HepG2 (cell line): ENCODE data around the gene AKAP7. TPM values are rescaled to one million over a fixed set of nuclear protein-coding genes. Genes with fewer than 3 reads are reported as not detected.

ENCODE experiments used
- DMTF1 ChIP-seq: sonication (generic); formaldehyde crosslinking; IDR thresholded peaks from 2 replicates; pipeline ENCODE4 v1.4.0; 2020; ENCODE audit warnings: mild to moderate bottlenecking, missing genetic modification reagents
- EZH2 ChIP-seq: conservative IDR thresholded peaks from 2 replicates; pipeline ENCODE4 v1.6.1; 2012; ENCODE audit warnings: mild to moderate bottlenecking, low read depth, low read length, moderate library complexity
- FOSL1 ChIP-seq: sonication (generic); formaldehyde crosslinking; IDR thresholded peaks from 2 replicates; pipeline ENCODE4 v1.9.0; 2021; ENCODE audit warnings: missing genetic modification reagents, borderline replicate concordance
- GABPA ChIP-seq, 2 experiments: IDR thresholded peaks; 2 replicates each; pipeline ENCODE4 v1.6.1; 2011 to 2016; ENCODE audit warnings: low read depth in 2 of 2, low read length in 1 of 2, missing biosample characterization in 1 of 2, missing genetic modification characterization in 1 of 2
- HOXA7 ChIP-seq: sonication (generic); formaldehyde crosslinking; IDR thresholded peaks from 2 replicates; pipeline ENCODE4 v1.8.1; 2022; ENCODE audit warnings: mild to moderate bottlenecking, missing genetic modification reagents, moderate library complexity
- JDP2 ChIP-seq: sonication (generic); formaldehyde crosslinking; IDR thresholded peaks from 2 replicates; pipeline ENCODE4 v1.8.1; 2022; ENCODE audit warnings: missing genetic modification reagents, borderline replicate concordance
- KDM6A ChIP-seq: IDR thresholded peaks from 2 replicates; pipeline ENCODE4 v1.6.1; 2016; ENCODE audit warnings: low read depth
- MTF2 ChIP-seq: sonication (generic); formaldehyde crosslinking; IDR thresholded peaks from 2 replicates; pipeline ENCODE4 v1.5.0; 2020; ENCODE audit warnings: missing genetic modification reagents, borderline replicate concordance
- MYNN ChIP-seq: sonication (generic); formaldehyde crosslinking; IDR thresholded peaks from 2 replicates; pipeline ENCODE4 v1.4.0; 2020; ENCODE audit warnings: mild to moderate bottlenecking, low read depth, missing genetic modification reagents
- MYPOP ChIP-seq: sonication (generic); formaldehyde crosslinking; IDR thresholded peaks from 2 replicates; pipeline ENCODE4 v1.8.1; 2023; ENCODE audit warnings: mild to moderate bottlenecking, moderate library complexity, missing genetic modification reagents
- NPAS2 ChIP-seq: sonication (generic); formaldehyde crosslinking; IDR thresholded peaks from 2 replicates; pipeline ENCODE4 v1.8.0; 2022; ENCODE audit warnings: mild to moderate bottlenecking, missing genetic modification reagents, borderline replicate concordance
- PCBP2 ChIP-seq: fragments of 200-400 bp; formaldehyde crosslinking; optimal IDR thresholded peaks from 2 replicates; pipeline ENCODE3; 2018; ENCODE audit warnings: low read length, low read depth; ENCODE audit not compliant: poor library complexity, severe bottlenecking
- PRPF4 ChIP-seq: fragments of 200-400 bp; formaldehyde crosslinking; IDR thresholded peaks from 2 replicates; pipeline ENCODE4 v1.6.1; 2016; ENCODE audit warnings: low read length, low read depth; ENCODE audit not compliant: poor library complexity, severe bottlenecking
- PTBP1 ChIP-seq: fragments of 200-400 bp; formaldehyde crosslinking; IDR thresholded peaks from 2 replicates; pipeline ENCODE4 v1.6.1; 2018; ENCODE audit warnings: low read length, low read depth; ENCODE audit not compliant: poor library complexity, severe bottlenecking
- RFXANK ChIP-seq: IDR thresholded peaks from 2 replicates; pipeline ENCODE4 v1.6.1; 2016
- SALL1 ChIP-seq: sonication (generic); formaldehyde crosslinking; IDR thresholded peaks from 2 replicates; pipeline ENCODE4 v1.8.0; 2022; ENCODE audit warnings: mild to moderate bottlenecking, missing genetic modification reagents
- TP53 ChIP-seq: sonication (generic); formaldehyde crosslinking; conservative IDR thresholded peaks from 2 replicates; pipeline ENCODE4 v1.4.0; 2020; ENCODE audit warnings: missing genetic modification reagents
- ZNF496 ChIP-seq: sonication (generic); formaldehyde crosslinking; IDR thresholded peaks from 2 replicates; pipeline ENCODE4 v1.8.1; 2023; ENCODE audit warnings: mild to moderate bottlenecking, moderate library complexity, missing genetic modification reagents; ENCODE audit not compliant: insufficient replicate concordance
- ZNF556 ChIP-seq: sonication (generic); formaldehyde crosslinking; IDR thresholded peaks from 2 replicates; pipeline ENCODE4 v1.4.0; 2020; ENCODE audit warnings: mild to moderate bottlenecking, missing genetic modification reagents, borderline replicate concordance
- ZNF720 ChIP-seq: sonication (generic); formaldehyde crosslinking; IDR thresholded peaks from 2 replicates; pipeline ENCODE4 v1.4.0; 2020; ENCODE audit warnings: missing genetic modification reagents
- polyA plus RNA-seq, 8 experiments: library from polyadenylated mRNA; depleted of rRNA in 3 of 8; stranded (reverse) in 7 of 8; unstranded in 1 of 8; fragments of >200 nt; fragmentation: Illumina TruSeq in 4 of 8; extraction: Trizol in 4 of 8; gene quantifications; 2 replicates each; pipeline versions ENCODE4 v1.2.1 to v1.2.3, GENCODE V29; 2011 to 2016; ENCODE audit warnings: low read depth in 4 of 8, missing spikeins in 1 of 8, mixed read lengths in 1 of 8; ENCODE audit not compliant: insufficient read depth in 1 of 8
- total RNA-seq, 5 experiments: library from RNA; depleted of rRNA; stranded (reverse); fragments of >200 nt; fragmentation: Illumina TruSeq; extraction: Trizol; gene quantifications; 2 replicates each; pipeline ENCODE4 v1.2.3, GENCODE V29; 2016; ENCODE audit warnings: low read depth in 1 of 5
- TF ChIP-seq, protein P1 (sequence below): sonication (generic); formaldehyde crosslinking; IDR thresholded peaks from 2 replicates; pipeline ENCODE4 v1.4.0; 2020; ENCODE audit warnings: mild to moderate bottlenecking, low read depth, missing genetic modification reagents

AKAP7 gene
- total and polyA plus RNA-seq, 2 of the 13 experiments (the other 11 are each of a cell fraction or from before 2014, with no cell fraction given) = 3.6 to 11.7 TPM

GRCh38 chr6:131135244-131136020 is at the start of gene AKAP7 (continued):
- TF ChIP-seq MTF2 (CRISPR knock-in tag) (peak; percentile 56; the same call in 1 of the 2 replicates), SALL1 (CRISPR knock-in tag) (peak; percentile 65), HOXA7 (CRISPR knock-in tag) (no peak), EZH2 (no peak), MYPOP (peak; percentile 69), DMTF1 (CRISPR knock-in tag) (no peak; the same call in 1 of the 2 replicates), FOSL1 (peak; percentile 31; the same call in 1 of the 2 replicates), GABPA (IDR thresholded peaks at IDR 0.05; ENCODE audit: low read depth, low read length) (no peak), GABPA (CRISPR knock-in tag; IDR thresholded peaks at IDR 0.05; ENCODE audit: low read depth) (no peak), PTBP1 (no peak), RFXANK (CRISPR knock-in tag) (no peak), MYNN (no peak), TP53 (CRISPR knock-in tag) (no peak; the same call in 1 of the 2 replicates), KDM6A (CRISPR knock-in tag) (no peak), ZNF556 (no peak; the same call in 1 of the 2 replicates), ZNF720 (CRISPR knock-in tag) (no peak), ZNF496 (CRISPR knock-in tag) (no peak), NPAS2 (no peak), PCBP2 (no peak), PRPF4 (no peak), JDP2 (no peak; the same call in 1 of the 2 replicates)
- TF ChIP-seq, protein P1, sequence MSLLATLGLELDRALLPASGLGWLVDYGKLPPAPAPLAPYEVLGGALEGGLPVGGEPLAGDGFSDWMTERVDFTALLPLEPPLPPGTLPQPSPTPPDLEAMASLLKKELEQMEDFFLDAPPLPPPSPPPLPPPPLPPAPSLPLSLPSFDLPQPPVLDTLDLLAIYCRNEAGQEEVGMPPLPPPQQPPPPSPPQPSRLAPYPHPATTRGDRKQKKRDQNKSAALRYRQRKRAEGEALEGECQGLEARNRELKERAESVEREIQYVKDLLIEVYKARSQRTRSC = no peak
